Transverse colon (tissue), 3 donors: ENCODE results near the gene RASAL1.

Experiments used
- CTCF ChIP-seq, 5 experiments: fragments of 200-600 bp in 3 of 5; fragments of 450-650 bp in 2 of 5; sonication (generic) in 3 of 5; IDR thresholded peaks; 1 replicate in 2 of 5; 2 replicates in 3 of 5; pipeline ENCODE4 v1.5.1; 2016 to 2017; ENCODE audit warnings: antibody characterized with exemption in 5 of 5, inconsistent platforms in 3 of 5, mild to moderate bottlenecking in 2 of 5, moderate library complexity in 1 of 5
- POLR2A ChIP-seq: fragments of 450-650 bp; IDR thresholded peaks from one replicate; pipeline ENCODE4 v1.6.1; 2016; ENCODE audit warnings: antibody characterized with exemption, mild to moderate bottlenecking, moderate library complexity

GRCh38 chr12:113113397-113113796 lies 22.2 kb downstream of the RASAL1 start:
- no peak for TF ChIP-seq CTCF (IDR thresholded peaks at IDR 0.05)
- no peak for TF ChIP-seq POLR2A
